Osteocyte (in vitro differentiated cells): ENCODE measurements around the gene ICOS. TPM values are rescaled to one million over a fixed set of nuclear protein-coding genes. Genes with fewer than 3 reads are reported as not detected.

Source experiments
- DNase-seq: peaks from one replicate; pipeline ENCODE4 v3.0.0; 2021; ENCODE audit warnings: mixed read lengths; ENCODE audit not compliant: unreplicated experiment; ENCODE audit errors: extremely low spot score
- H3K27ac Mint-ChIP-seq: one replicate; pipeline ENCODE4 v1.8.0; 2021; ENCODE audit warnings: mild to moderate bottlenecking, mixed read lengths; ENCODE audit not compliant: unreplicated experiment
- H3K27me3 Mint-ChIP-seq: one replicate; pipeline ENCODE4 v1.8.0; 2021; ENCODE audit warnings: mixed read lengths; ENCODE audit not compliant: unreplicated experiment
- H3K36me3 Mint-ChIP-seq: one replicate; pipeline ENCODE4 v1.8.0; 2021; ENCODE audit warnings: mixed read lengths; ENCODE audit not compliant: unreplicated experiment
- H3K4me1 Mint-ChIP-seq: one replicate; pipeline ENCODE4 v1.8.0; 2021; ENCODE audit warnings: mixed read lengths; ENCODE audit not compliant: unreplicated experiment
- H3K4me3 Mint-ChIP-seq: one replicate; pipeline ENCODE4 v1.8.0; 2021; ENCODE audit warnings: mild to moderate bottlenecking, moderate library complexity, mixed read lengths; ENCODE audit not compliant: unreplicated experiment
- H3K9me3 Mint-ChIP-seq: one replicate; pipeline ENCODE4 v1.8.0; 2021; ENCODE audit warnings: mixed read lengths; ENCODE audit not compliant: unreplicated experiment
- total RNA-seq: library from RNA; stranded (reverse); gene quantifications from 2 replicates; pipeline ENCODE4 v1.2.1, GENCODE V29; 2021
- TF ChIP-seq, protein P1 (sequence below): fragments of 200-600 bp; sonication (generic); IDR thresholded peaks from 2 replicates; pipeline ENCODE4 v1.5.0; 2021; ENCODE audit warnings: antibody characterized with exemption, mild to moderate bottlenecking, moderate library complexity

The ICOS gene
- total RNA-seq, 1 donor from 2014 or later: not detected

DNA sequence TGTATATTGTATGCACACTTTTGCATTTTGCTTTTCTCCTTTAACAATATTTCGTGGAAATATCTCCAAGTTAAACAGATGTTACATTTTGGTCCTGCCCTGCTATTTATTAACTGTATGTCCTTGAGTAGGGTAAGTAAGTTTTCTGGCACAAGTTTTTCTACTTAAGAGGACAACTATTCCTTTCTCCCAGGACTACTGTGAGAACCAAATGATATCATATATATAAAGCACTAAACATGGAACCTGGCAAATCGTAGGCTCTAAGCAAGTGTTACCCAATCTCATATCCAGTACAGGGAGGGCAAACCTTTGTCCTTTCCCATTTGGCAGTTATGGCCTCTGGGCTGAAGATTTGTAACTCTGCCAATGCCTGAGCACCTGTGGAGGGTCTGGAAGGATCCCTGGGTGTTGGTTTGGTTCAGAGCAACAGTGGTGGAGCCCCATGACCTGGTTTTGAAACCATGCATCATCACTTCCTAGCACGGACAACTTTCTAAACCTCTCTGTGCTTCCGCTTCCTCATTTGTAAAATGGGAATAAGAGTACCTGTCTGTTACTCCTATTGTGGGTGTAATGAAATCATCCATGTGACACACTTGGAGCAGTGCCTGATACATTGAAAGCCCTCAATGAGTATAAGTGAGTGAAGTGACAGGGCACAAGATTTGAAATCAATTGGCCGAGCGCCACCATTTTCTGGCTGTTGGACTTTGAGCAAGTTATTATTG lies 28.3 kb upstream of the ICOS start:
- TF ChIP-seq, protein P1, sequence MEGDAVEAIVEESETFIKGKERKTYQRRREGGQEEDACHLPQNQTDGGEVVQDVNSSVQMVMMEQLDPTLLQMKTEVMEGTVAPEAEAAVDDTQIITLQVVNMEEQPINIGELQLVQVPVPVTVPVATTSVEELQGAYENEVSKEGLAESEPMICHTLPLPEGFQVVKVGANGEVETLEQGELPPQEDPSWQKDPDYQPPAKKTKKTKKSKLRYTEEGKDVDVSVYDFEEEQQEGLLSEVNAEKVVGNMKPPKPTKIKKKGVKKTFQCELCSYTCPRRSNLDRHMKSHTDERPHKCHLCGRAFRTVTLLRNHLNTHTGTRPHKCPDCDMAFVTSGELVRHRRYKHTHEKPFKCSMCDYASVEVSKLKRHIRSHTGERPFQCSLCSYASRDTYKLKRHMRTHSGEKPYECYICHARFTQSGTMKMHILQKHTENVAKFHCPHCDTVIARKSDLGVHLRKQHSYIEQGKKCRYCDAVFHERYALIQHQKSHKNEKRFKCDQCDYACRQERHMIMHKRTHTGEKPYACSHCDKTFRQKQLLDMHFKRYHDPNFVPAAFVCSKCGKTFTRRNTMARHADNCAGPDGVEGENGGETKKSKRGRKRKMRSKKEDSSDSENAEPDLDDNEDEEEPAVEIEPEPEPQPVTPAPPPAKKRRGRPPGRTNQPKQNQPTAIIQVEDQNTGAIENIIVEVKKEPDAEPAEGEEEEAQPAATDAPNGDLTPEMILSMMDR: no peak
- DNase-seq: no peak
- Mint-ChIP-seq H3K9me3 (no peaks in the 10 kb centered on the region), H3K36me3 (no peaks in the 10 kb centered on the region), H3K27ac (no peak overlapping the region), H3K4me3 (no peak overlapping the region), H3K27me3 (no peaks in the 10 kb centered on the region), H3K4me1 (peaks cover 13% of the 10 kb centered on the region)

GRCh38 chr2:203908797-203909185 lies 27.8 kb upstream of the ICOS start:
- Mint-ChIP-seq H3K36me3 (no peaks in the 10 kb centered on the region), H3K27me3 (peaks cover under 1% of the 10 kb centered on the region), H3K27ac (peak overlapping the region; percentile 40), H3K9me3 (no peaks in the 10 kb centered on the region), H3K4me1 (peaks cover 13% of the 10 kb centered on the region), H3K4me3 (no peak overlapping the region)
- TF ChIP-seq, protein P1: no peak
- no peak for DNase-seq

DNA sequence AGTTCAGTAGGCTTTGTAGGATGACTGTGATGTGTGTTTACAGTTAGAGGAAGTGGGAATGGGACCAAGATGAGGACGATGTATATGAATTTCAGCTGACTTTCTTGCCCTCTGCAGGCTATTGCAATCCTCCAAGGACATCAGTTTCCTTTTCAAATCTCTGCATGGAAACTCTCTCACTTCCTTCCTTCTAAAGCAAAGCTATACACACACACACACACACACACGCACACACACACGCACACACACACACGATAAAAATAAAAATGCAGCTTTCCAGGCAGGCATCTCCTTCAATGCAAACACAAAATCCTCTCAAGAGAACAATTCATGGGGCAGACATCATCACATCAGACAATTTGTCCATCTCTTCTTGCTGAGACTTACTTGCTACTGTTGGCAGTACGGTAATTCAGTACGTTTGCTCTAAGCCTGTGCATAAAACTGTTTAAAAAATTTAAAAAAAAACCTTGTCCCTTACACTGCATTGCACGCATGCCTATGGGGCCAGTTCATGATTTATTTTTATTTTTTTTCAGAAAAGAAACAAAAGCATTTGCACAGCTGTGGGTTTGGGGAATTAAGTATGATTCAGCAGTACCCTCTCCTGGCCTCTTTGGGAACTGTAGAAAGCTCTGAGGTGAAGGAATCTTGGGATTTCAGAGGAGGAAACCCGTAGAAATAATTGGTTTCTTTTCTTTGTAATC lies 27.1 kb upstream of the ICOS start:
- H3K27ac Mint-ChIP-seq: peak overlapping the region; percentile 40
- no peak for DNase-seq
- H3K27me3 Mint-ChIP-seq: peaks cover 6% of the 10 kb centered on the region
- TF ChIP-seq, protein P1: peak; percentile 81
- H3K36me3 Mint-ChIP-seq: no peaks in the 10 kb centered on the region
- H3K4me1 Mint-ChIP-seq: peaks cover 19% of the 10 kb centered on the region
- peak overlapping the region; percentile 62 for H3K4me3 Mint-ChIP-seq
- no peaks in the 10 kb centered on the region for H3K9me3 Mint-ChIP-seq

DNA sequence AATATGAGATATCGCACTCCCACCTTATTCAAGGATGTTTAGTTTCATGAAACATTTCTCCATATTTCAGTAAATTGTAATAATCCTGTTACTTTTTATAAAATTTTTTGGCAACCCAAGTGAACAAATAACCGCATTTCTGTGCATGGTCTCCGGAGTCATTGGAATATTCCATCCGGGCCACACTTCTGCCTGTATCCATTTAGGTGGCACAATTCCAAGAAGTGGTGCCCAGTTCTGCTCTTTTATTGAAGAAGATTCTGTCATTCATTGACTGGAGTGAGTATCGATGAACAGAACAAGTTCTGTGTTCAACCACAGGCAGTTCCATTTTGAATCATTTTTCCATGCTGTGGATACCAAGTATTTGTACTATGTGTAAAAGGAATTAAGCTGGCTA lies 26.6 kb upstream of the ICOS start:
- no peak overlapping the region for H3K4me3 Mint-ChIP-seq
- DNase-seq: no peak
- H3K4me1 Mint-ChIP-seq: peaks cover 25% of the 10 kb centered on the region
- no peaks in the 10 kb centered on the region for H3K9me3 Mint-ChIP-seq
- no peaks in the 10 kb centered on the region for H3K36me3 Mint-ChIP-seq
- TF ChIP-seq, protein P1: no peak
- H3K27ac Mint-ChIP-seq: peak overlapping the region; percentile 23
- peaks cover 8% of the 10 kb centered on the region for H3K27me3 Mint-ChIP-seq

- no peak overlapping the region for H3K4me3 Mint-ChIP-seq
- no peak for DNase-seq
- H3K27ac Mint-ChIP-seq: no peak overlapping the region
- H3K4me1 Mint-ChIP-seq: peaks cover 28% of the 10 kb centered on the region
- H3K27me3 Mint-ChIP-seq: peaks cover 14% of the 10 kb centered on the region
- H3K36me3 Mint-ChIP-seq: no peaks in the 10 kb centered on the region
- TF ChIP-seq, protein P1: no peak
- no peaks in the 10 kb centered on the region for H3K9me3 Mint-ChIP-seq
Measured at GRCh38 chr2:203913947-203914346, 22.6 kb upstream of the ICOS start.
